ENCODE measurements around the gene TOP3B. TPM values are rescaled to one million over a fixed set of nuclear protein-coding genes. Genes with fewer than 3 reads are reported as not detected.

The TOP3B gene
- total and polyA plus RNA-seq, 9 of the 15 experiments (the other 6 are each of a cell fraction or from before 2014, with no cell fraction given) = 3.0 to 188 (median 112) TPM

DNA sequence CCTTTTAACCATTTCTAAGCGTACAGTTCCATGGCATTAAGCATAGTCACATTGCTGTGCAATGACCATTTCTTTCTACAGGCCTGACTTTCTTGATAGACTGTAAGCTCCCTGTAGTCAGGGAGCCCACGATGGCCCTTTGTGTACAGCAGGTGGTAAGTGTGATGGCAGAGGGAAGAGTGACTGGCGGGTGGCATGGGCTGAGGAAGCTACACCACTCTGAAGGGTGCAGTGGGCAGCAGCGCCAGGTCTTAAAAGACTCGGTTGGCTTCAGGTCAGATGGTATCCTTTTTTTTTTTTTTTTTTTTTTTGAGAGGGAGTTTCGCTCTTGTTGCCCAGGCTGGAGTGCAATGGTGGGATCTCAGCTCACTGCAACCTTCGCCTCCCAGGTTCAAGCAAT, 31.5 kb downstream of the TOP3B start (continued):
- TF ChIP-seq TCF15 (CRISPR knock-in tag; IDR thresholded peaks at IDR 0.05) (no peak), CBX3 (IDR thresholded peaks at IDR 0.05; ENCODE audit: borderline replicate concordance in 1 of 2, low read length in 2 of 2) (peak in 1 of 2 experiments; percentile 33; a peak in 1 of 3 replicates), DIDO1 (tag; IDR thresholded peaks at IDR 0.05; ENCODE audit: low read depth) (no peak), DNMT1 (IDR thresholded peaks at IDR 0.05) (no peak), GATAD2B (IDR thresholded peaks at IDR 0.05; ENCODE audit: borderline replicate concordance) (no peak), KLF16 (IDR thresholded peaks at IDR 0.05) (no peak), ZNF518B (CRISPR knock-in tag; IDR thresholded peaks at IDR 0.05) (no peak), REST (IDR thresholded peaks at IDR 0.05; ENCODE audit: borderline replicate concordance) (no peak), REST (CRISPR knock-in tag; IDR thresholded peaks at IDR 0.05; ENCODE audit: low read depth) (no peak), ZBTB17 (CRISPR knock-in tag; IDR thresholded peaks at IDR 0.05) (no peak), ZNF311 (CRISPR knock-in tag; IDR thresholded peaks at IDR 0.05) (no peak)
- TF ChIP-seq, protein P1, sequence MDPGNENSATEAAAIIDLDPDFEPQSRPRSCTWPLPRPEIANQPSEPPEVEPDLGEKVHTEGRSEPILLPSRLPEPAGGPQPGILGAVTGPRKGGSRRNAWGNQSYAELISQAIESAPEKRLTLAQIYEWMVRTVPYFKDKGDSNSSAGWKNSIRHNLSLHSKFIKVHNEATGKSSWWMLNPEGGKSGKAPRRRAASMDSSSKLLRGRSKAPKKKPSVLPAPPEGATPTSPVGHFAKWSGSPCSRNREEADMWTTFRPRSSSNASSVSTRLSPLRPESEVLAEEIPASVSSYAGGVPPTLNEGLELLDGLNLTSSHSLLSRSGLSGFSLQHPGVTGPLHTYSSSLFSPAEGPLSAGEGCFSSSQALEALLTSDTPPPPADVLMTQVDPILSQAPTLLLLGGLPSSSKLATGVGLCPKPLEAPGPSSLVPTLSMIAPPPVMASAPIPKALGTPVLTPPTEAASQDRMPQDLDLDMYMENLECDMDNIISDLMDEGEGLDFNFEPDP (CRISPR knock-in tag; IDR thresholded peaks at IDR 0.05) = no peak
- TF ChIP-seq, protein P2, sequence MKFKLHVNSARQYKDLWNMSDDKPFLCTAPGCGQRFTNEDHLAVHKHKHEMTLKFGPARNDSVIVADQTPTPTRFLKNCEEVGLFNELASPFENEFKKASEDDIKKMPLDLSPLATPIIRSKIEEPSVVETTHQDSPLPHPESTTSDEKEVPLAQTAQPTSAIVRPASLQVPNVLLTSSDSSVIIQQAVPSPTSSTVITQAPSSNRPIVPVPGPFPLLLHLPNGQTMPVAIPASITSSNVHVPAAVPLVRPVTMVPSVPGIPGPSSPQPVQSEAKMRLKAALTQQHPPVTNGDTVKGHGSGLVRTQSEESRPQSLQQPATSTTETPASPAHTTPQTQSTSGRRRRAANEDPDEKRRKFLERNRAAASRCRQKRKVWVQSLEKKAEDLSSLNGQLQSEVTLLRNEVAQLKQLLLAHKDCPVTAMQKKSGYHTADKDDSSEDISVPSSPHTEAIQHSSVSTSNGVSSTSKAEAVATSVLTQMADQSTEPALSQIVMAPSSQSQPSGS (CRISPR knock-in tag; IDR thresholded peaks at IDR 0.05) = no peak
